Fibroblast of lung (primary cell): Measurements from ENCODE around the gene FBLN7. TPM values are rescaled to one million over a fixed set of nuclear protein-coding genes. Genes with fewer than 3 reads are reported as not detected.

Experiments used
- DNase-seq, 2 donors: peaks; one replicate each; pipeline versions ENCODE4 v3.0.0 to v3.0.0-alpha.2; 2010; ENCODE audit warnings: low read depth in 2 of 2
- H2AFZ ChIP-seq: 2 replicates; pipeline ENCODE4 v1.5.1; 2012; ENCODE audit warnings: low read length, control low read depth, inconsistent platforms
- H3K27ac ChIP-seq: 2 replicates; pipeline ENCODE4 v1.5.1; 2011; ENCODE audit warnings: low read length, control low read depth; ENCODE audit not compliant: insufficient read depth
- H3K27me3 ChIP-seq: 2 replicates; pipeline ENCODE4 v1.5.1; 2011; ENCODE audit warnings: mild to moderate bottlenecking, low read length; ENCODE audit not compliant: control insufficient read depth, insufficient read depth
- H3K36me3 ChIP-seq: 2 replicates; pipeline ENCODE4 v1.5.1; 2011; ENCODE audit warnings: low read length; ENCODE audit not compliant: control insufficient read depth, insufficient read depth
- H3K4me1 ChIP-seq: 2 replicates; pipeline ENCODE4 v1.5.1; 2011; ENCODE audit warnings: low read length; ENCODE audit not compliant: control insufficient read depth, insufficient read depth; ENCODE audit errors: extremely low read depth
- H3K4me2 ChIP-seq: 2 replicates; pipeline ENCODE4 v1.5.1; 2011; ENCODE audit warnings: low read length, control low read depth; ENCODE audit not compliant: insufficient read depth; ENCODE audit errors: extremely low read depth
- H3K4me3 ChIP-seq, 4 experiments: fragments of 200-600 bp in 1 of 4; sonication (generic) in 1 of 4; replicated peaks in 1 of 4; 2 replicates each; pipeline ENCODE4 v1.5.1; 2011 to 2016; ENCODE audit warnings: low read length in 4 of 4, low read depth in 3 of 4, mild to moderate bottlenecking in 3 of 4, control low read depth in 2 of 4, inconsistent platforms in 1 of 4, mixed read lengths in 1 of 4; ENCODE audit not compliant: insufficient read depth in 1 of 4; ENCODE audit errors: control extremely low read depth in 1 of 4
- H3K79me2 ChIP-seq: 2 replicates; pipeline ENCODE4 v1.5.1; 2012; ENCODE audit warnings: mild to moderate bottlenecking, low read length, inconsistent platforms; ENCODE audit not compliant: control insufficient read depth, insufficient read depth
- H3K9ac ChIP-seq: 2 replicates; pipeline ENCODE4 v1.5.1; 2011; ENCODE audit warnings: mild to moderate bottlenecking, low read length, control low read depth; ENCODE audit not compliant: insufficient read depth
- H3K9me3 ChIP-seq: 2 replicates; pipeline ENCODE4 v1.5.1; 2012; ENCODE audit warnings: low read depth, low read length; ENCODE audit not compliant: control insufficient read depth, insufficient read depth
- H4K20me1 ChIP-seq: 2 replicates; pipeline ENCODE4 v1.5.1; 2011; ENCODE audit warnings: low read length; ENCODE audit not compliant: control insufficient read depth, insufficient read depth; ENCODE audit errors: extremely low read depth
- CTCF ChIP-seq, 2 donors: IDR thresholded peaks in 1 of 2; conservative IDR thresholded peaks in 1 of 2; 1 replicate in 1 of 2; 2 replicates in 1 of 2; pipeline ENCODE4 v1.5.1; 2011 to 2012; ENCODE audit warnings: low read length in 2 of 2, control low read depth in 1 of 2, inconsistent platforms in 1 of 2, low read depth in 1 of 2, mild to moderate bottlenecking in 1 of 2
- EZH2 ChIP-seq: IDR thresholded peaks from 2 replicates; pipeline ENCODE4 v1.5.1; 2012; ENCODE audit warnings: low read length, control low read depth, mild to moderate bottlenecking; ENCODE audit errors: missing control alignments
- polyA plus RNA-seq, 2 donors: library from polyadenylated mRNA; depleted of rRNA in 1 of 2; stranded (reverse) in 1 of 2; unstranded in 1 of 2; fragments of >200 nt; gene quantifications; 2 replicates each; pipeline ENCODE4 v1.2.1, GENCODE V29; 2011 to 2012; ENCODE audit warnings: missing spikeins in 1 of 2
- total RNA-seq: library from RNA; depleted of rRNA; stranded (reverse); fragments of >200 nt; gene quantifications from 2 replicates; pipeline ENCODE4 v1.2.1, GENCODE V29; 2014

Gene FBLN7
- total and polyA plus RNA-seq, 2 donors (not counting 1 experiment from before 2014, with no cell fraction given): 0.99 to 4.6 TPM

- H3K9me3 ChIP-seq: no peaks in the 10 kb centered on the region
- H4K20me1 ChIP-seq: no peaks in the 10 kb centered on the region
- H3K36me3 ChIP-seq: no peaks in the 10 kb centered on the region
- no peaks in the 10 kb centered on the region for H3K27me3 ChIP-seq
- H3K79me2 ChIP-seq: no peaks in the 10 kb centered on the region
- no peak overlapping the region for H3K4me2 ChIP-seq
- no peak for TF ChIP-seq EZH2
- no peak for TF ChIP-seq CTCF (conservative IDR thresholded peaks at IDR 0.05 in 1 of 2, IDR thresholded peaks at IDR 0.05 in 1 of 2; ENCODE audit: low read depth in 1 of 2, low read length in 2 of 2)
- H3K4me1 ChIP-seq: no peaks in the 10 kb centered on the region
- no peak overlapping the region for H3K27ac ChIP-seq
- no peak overlapping the region for H2AFZ ChIP-seq
- no peak overlapping the region for H3K9ac ChIP-seq
- H3K4me3 ChIP-seq: no peak overlapping the region
- DNase-seq: no peak
Measured at GRCh38 chr2:112170495-112170894, 32.3 kb downstream of the FBLN7 start.

DNA sequence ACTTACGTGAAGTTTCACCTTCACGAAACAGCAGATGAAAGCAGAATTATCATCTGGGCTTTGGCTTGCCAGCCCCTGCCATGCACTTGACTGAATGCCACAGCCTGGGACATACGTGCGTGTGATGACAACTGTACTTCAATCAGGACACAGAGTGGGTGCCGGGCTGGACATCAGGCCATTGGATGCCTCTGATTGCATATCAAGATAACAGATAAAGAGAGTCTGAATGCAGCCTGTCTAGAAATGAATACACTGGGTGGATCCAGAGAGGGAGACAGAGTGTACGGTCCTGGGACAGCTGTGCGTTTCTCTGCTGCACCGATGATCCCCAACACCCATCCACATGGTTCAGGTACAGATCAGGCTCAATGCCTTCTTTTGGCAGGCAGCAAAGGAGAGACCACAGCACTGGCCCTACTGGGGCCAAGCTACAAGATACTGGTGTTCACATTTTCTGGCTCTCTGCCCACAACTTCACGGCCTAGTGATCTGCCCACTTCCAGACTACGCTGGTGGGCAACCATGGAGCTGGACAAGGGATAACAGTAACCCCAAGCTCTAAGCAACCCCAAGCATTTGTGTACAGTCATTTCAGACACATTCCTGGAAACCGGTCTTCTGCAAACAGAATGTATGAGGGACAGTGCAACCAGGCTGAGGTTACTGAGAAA, 35.6 kb downstream of the FBLN7 start:
- H3K4me3 ChIP-seq: no peak overlapping the region
- H3K4me2 ChIP-seq: no peak overlapping the region
- H4K20me1 ChIP-seq: no peaks in the 10 kb centered on the region
- TF ChIP-seq EZH2 (no peak), CTCF (conservative IDR thresholded peaks at IDR 0.05 in 1 of 2, IDR thresholded peaks at IDR 0.05 in 1 of 2; ENCODE audit: low read depth in 1 of 2, low read length in 2 of 2) (no peak)
- H3K27ac ChIP-seq: no peak overlapping the region
- no peak overlapping the region for H2AFZ ChIP-seq
- H3K27me3 ChIP-seq: no peaks in the 10 kb centered on the region
- no peaks in the 10 kb centered on the region for H3K9me3 ChIP-seq
- H3K4me1 ChIP-seq: no peaks in the 10 kb centered on the region
- H3K79me2 ChIP-seq: no peaks in the 10 kb centered on the region
- no peak for DNase-seq
- no peak overlapping the region for H3K9ac ChIP-seq
- H3K36me3 ChIP-seq: no peaks in the 10 kb centered on the region

GRCh38 chr2:112174383-112174782, 36.2 kb downstream of the FBLN7 start:
- Histone ChIP-seq H2AFZ (no peak overlapping the region), H3K36me3 (no peaks in the 10 kb centered on the region)

More at GRCh38 chr2:112174383-112174782, 36.2 kb downstream of the FBLN7 start:
- Histone ChIP-seq H3K79me2 (no peaks in the 10 kb centered on the region), H3K27ac (no peak overlapping the region), H3K9ac (no peak overlapping the region), H3K4me2 (no peak overlapping the region), H3K27me3 (no peaks in the 10 kb centered on the region), H3K9me3 (no peaks in the 10 kb centered on the region), H3K4me1 (no peaks in the 10 kb centered on the region), H4K20me1 (no peaks in the 10 kb centered on the region), H3K4me3 (no peak overlapping the region)
- no peak for DNase-seq
- TF ChIP-seq EZH2 (no peak), CTCF (conservative IDR thresholded peaks at IDR 0.05 in 1 of 2, IDR thresholded peaks at IDR 0.05 in 1 of 2; ENCODE audit: low read depth in 1 of 2, low read length in 2 of 2) (no peak)
